Liver (tissue), 9 donors: ENCODE measurements around the gene MVB12A. TPM values are rescaled to one million over a fixed set of nuclear protein-coding genes. Genes with fewer than 3 reads are reported as not detected.

Experiments
- DNase-seq: peaks from one replicate; pipeline ENCODE4 v3.0.0-alpha.2; 2017; ENCODE audit warnings: low spot score
- H3K27ac ChIP-seq, 2 donors: one replicate each; pipeline ENCODE4 v1.7.0; 2013; ENCODE audit warnings: inconsistent platforms in 2 of 2, low read length in 2 of 2, control low read depth in 1 of 2, low read depth in 1 of 2, mild to moderate bottlenecking in 1 of 2
- H3K27me3 ChIP-seq, 4 donors: one replicate each; pipeline versions ENCODE4 v1.6.1 to v1.7.0; 2013; ENCODE audit warnings: low read length in 3 of 4, inconsistent platforms in 1 of 4, mild to moderate bottlenecking in 1 of 4, moderate library complexity in 1 of 4; ENCODE audit not compliant: control insufficient read depth in 4 of 4, insufficient read depth in 4 of 4
- H3K36me3 ChIP-seq, 4 donors: one replicate each; pipeline versions ENCODE4 v1.6.1 to v1.7.0; 2013; ENCODE audit warnings: low read length in 3 of 4, mild to moderate bottlenecking in 3 of 4, low read depth in 1 of 4, moderate library complexity in 1 of 4; ENCODE audit not compliant: control insufficient read depth in 4 of 4, insufficient read depth in 3 of 4
- H3K4me1 ChIP-seq, 4 donors: one replicate each; pipeline versions ENCODE4 v1.6.1 to v1.7.0; 2013; ENCODE audit warnings: low read length in 3 of 4, mild to moderate bottlenecking in 3 of 4, moderate library complexity in 1 of 4; ENCODE audit not compliant: control insufficient read depth in 4 of 4, insufficient read depth in 4 of 4
- H3K4me3 ChIP-seq, 3 donors: one replicate each; pipeline versions ENCODE4 v1.6.1 to v1.7.0; 2013; ENCODE audit warnings: low read length in 3 of 3, control low read depth in 1 of 3, low read depth in 1 of 3, mild to moderate bottlenecking in 1 of 3
- H3K9ac ChIP-seq, 2 donors: one replicate each; pipeline ENCODE4 v1.7.0; 2013; ENCODE audit warnings: low read length in 2 of 2, mild to moderate bottlenecking in 2 of 2, moderate library complexity in 2 of 2, control low read depth in 1 of 2, low read depth in 1 of 2
- H3K9me3 ChIP-seq, 4 donors: one replicate each; pipeline versions ENCODE4 v1.6.1 to v1.7.0; 2013; ENCODE audit warnings: low read length in 3 of 4; ENCODE audit not compliant: control insufficient read depth in 4 of 4
- CTCF ChIP-seq: fragments of 150-350 bp; IDR thresholded peaks from 2 replicates; pipeline ENCODE4 v1.5.1; 2017; ENCODE audit warnings: improper control_type of control experiment, low read depth, low read length; ENCODE audit not compliant: missing input control
- EGR1 ChIP-seq, 2 donors: IDR thresholded peaks; 2 replicates each; pipeline ENCODE4 v1.6.1; 2016 to 2018; ENCODE audit warnings: antibody characterized with exemption in 2 of 2, low read depth in 2 of 2
- FOXA1 ChIP-seq: IDR thresholded peaks from 2 replicates; pipeline ENCODE4 v1.6.1; 2016; ENCODE audit warnings: antibody characterized with exemption
- FOXA2 ChIP-seq: IDR thresholded peaks from 2 replicates; pipeline ENCODE4 v1.6.1; 2016; ENCODE audit warnings: antibody characterized with exemption
- GABPA ChIP-seq, 2 donors: IDR thresholded peaks in 1 of 2; conservative IDR thresholded peaks in 1 of 2; 2 replicates each; pipeline ENCODE4 v1.6.1; 2016; ENCODE audit warnings: antibody characterized with exemption in 2 of 2, mild to moderate bottlenecking in 1 of 2, moderate library complexity in 1 of 2
- HNF4A ChIP-seq, 2 donors: conservative IDR thresholded peaks; 2 replicates each; pipeline ENCODE4 v1.6.1; 2016; ENCODE audit warnings: antibody characterized with exemption in 2 of 2, mild to moderate bottlenecking in 2 of 2
- HNF4G ChIP-seq: IDR thresholded peaks from 2 replicates; pipeline ENCODE4 v1.6.1; 2016; ENCODE audit warnings: antibody characterized with exemption
- JUND ChIP-seq, 2 donors: IDR thresholded peaks; 2 replicates each; pipeline ENCODE4 v1.6.1; 2016; ENCODE audit warnings: antibody characterized with exemption in 2 of 2
- NR2F2 ChIP-seq: IDR thresholded peaks from 2 replicates; pipeline ENCODE4 v1.6.1; 2016; ENCODE audit warnings: antibody characterized with exemption
- RAD21 ChIP-seq, 2 donors: IDR thresholded peaks; 2 replicates each; pipeline ENCODE4 v1.6.1; 2016; ENCODE audit warnings: antibody characterized with exemption in 2 of 2, mild to moderate bottlenecking in 2 of 2
- REST ChIP-seq: IDR thresholded peaks from 2 replicates; pipeline ENCODE4 v1.6.1; 2016; ENCODE audit warnings: antibody characterized with exemption, mild to moderate bottlenecking
- RXRA ChIP-seq, 2 donors: IDR thresholded peaks; 2 replicates each; pipeline ENCODE4 v1.6.1; 2017 to 2018; ENCODE audit warnings: antibody characterized with exemption in 2 of 2, mild to moderate bottlenecking in 1 of 2
- SP1 ChIP-seq: IDR thresholded peaks from 2 replicates; pipeline ENCODE4 v1.6.1; 2018; ENCODE audit warnings: antibody characterized with exemption, mild to moderate bottlenecking
- TAF1 ChIP-seq: conservative IDR thresholded peaks from 2 replicates; pipeline ENCODE4 v1.6.1; 2016; ENCODE audit warnings: antibody characterized with exemption, mild to moderate bottlenecking
- WGBS: extraction: QIAGEN DNeasy Blood & Tissue Kit; methylation state at CpG from one replicate; pipeline ENCODE4 v1.1.7; 2013; 5-methylcytosine and 5-hydroxymethylcytosine counted together
- polyA plus RNA-seq, 2 donors: library from polyadenylated mRNA; stranded (reverse) in 1 of 2; unstranded in 1 of 2; fragments of 200-250 nt in 1 of 2; fragments of >200 nt in 1 of 2; fragmentation: Nextera tagmentation in 1 of 2; extraction: Ambion mirVana in 1 of 2; gene quantifications; one replicate each; pipeline versions ENCODE4 v1.2.1 to v1.2.3, GENCODE V29; 2013 to 2015
- total RNA-seq, 2 donors: library from RNA; depleted of rRNA; stranded (reverse); fragments of >200 nt; gene quantifications; one replicate each; pipeline ENCODE4 v1.2.3, GENCODE V29; 2014
- TF ChIP-seq, protein P1 (sequence below): IDR thresholded peaks from 2 replicates; pipeline ENCODE4 v1.6.1; 2016; ENCODE audit warnings: antibody characterized with exemption
- TF ChIP-seq, protein P2 (sequence below): IDR thresholded peaks from 2 replicates; pipeline ENCODE4 v1.6.1; 2016; ENCODE audit warnings: antibody characterized with exemption
- donor health status: healthy.
- donor health status: healthy.
- donor health status: healthy.
- donor health status: healthy.
- donor health status: healthy.

Gene MVB12A
- total and polyA plus RNA-seq, 4 donors = 9.8 to 22.8 (median 15.8) TPM

DNA sequence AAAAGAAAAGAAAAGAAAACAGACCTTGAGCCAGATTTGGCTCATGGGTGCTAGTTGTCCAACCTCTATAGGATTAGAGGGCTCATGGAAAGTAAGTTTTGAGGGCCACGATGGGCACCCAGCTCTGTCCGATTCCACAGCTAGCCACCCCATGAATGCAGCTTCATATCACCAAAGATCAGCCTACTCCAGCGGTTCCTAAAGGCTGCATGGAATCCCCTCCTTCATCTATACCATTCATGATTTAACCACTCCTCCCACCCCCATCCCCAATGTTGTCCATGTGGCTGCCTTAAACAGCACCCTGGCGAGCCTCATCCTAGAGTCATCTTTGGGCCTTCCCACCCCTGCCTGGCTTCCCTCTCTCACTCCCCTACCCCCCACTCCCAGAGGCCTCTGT is 2.1 kb downstream of the MVB12A start:
- Histone ChIP-seq H3K36me3 (peaks cover 0 to 2% (median 0%) of the 10 kb centered on the region in 4 donors), H3K9me3 (no peaks in the 10 kb centered on the region), H3K27me3 (no peaks in the 10 kb centered on the region), H3K4me3 (no peak overlapping the region), H3K27ac (no peak overlapping the region), H3K4me1 (peaks cover 0 to 13% (median 8%) of the 10 kb centered on the region in 4 donors), H3K9ac (no peak overlapping the region)
- 98% methylated on average over 4 of the region's 4 CpGs for WGBS
- TF ChIP-seq HNF4A (conservative IDR thresholded peaks at IDR 0.05) (no peak), FOXA1 (no peak), CTCF (no peak), FOXA2 (no peak), GABPA (IDR thresholded peaks at IDR 0.05 in 1 of 2, conservative IDR thresholded peaks at IDR 0.05 in 1 of 2) (no peak), EGR1 (IDR thresholded peaks at IDR 0.05; ENCODE audit: low read depth in 2 of 2) (no peak), NR2F2 (no peak), RXRA (IDR thresholded peaks at IDR 0.05) (no peak), HNF4G (no peak), SP1 (no peak), RAD21 (IDR thresholded peaks at IDR 0.05) (no peak), REST (no peak), JUND (IDR thresholded peaks at IDR 0.05) (no peak), TAF1 (no peak)
- no peak for DNase-seq

- no peaks in the 10 kb centered on the region for H3K9me3 ChIP-seq
- peaks cover 0 to 13% (median 8%) of the 10 kb centered on the region in 4 donors for H3K4me1 ChIP-seq
- no peak for DNase-seq
- no peak overlapping the region for H3K9ac ChIP-seq
- H3K27ac ChIP-seq = no peak overlapping the region
- H3K27me3 ChIP-seq = no peaks in the 10 kb centered on the region
- H3K36me3 ChIP-seq = peaks cover 0 to 2% (median 0%) of the 10 kb centered on the region in 4 donors
- H3K4me3 ChIP-seq = no peak overlapping the region
- TF ChIP-seq RXRA (IDR thresholded peaks at IDR 0.05) = no peak
- no peak for TF ChIP-seq NR2F2
- TF ChIP-seq FOXA2 = no peak
- no peak for TF ChIP-seq FOXA1
- no peak for TF ChIP-seq EGR1 (IDR thresholded peaks at IDR 0.05; ENCODE audit: low read depth in 2 of 2)
- TF ChIP-seq, protein P1, sequence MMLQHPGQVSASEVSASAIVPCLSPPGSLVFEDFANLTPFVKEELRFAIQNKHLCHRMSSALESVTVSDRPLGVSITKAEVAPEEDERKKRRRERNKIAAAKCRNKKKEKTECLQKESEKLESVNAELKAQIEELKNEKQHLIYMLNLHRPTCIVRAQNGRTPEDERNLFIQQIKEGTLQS = no peak
- TF ChIP-seq, protein P2, sequence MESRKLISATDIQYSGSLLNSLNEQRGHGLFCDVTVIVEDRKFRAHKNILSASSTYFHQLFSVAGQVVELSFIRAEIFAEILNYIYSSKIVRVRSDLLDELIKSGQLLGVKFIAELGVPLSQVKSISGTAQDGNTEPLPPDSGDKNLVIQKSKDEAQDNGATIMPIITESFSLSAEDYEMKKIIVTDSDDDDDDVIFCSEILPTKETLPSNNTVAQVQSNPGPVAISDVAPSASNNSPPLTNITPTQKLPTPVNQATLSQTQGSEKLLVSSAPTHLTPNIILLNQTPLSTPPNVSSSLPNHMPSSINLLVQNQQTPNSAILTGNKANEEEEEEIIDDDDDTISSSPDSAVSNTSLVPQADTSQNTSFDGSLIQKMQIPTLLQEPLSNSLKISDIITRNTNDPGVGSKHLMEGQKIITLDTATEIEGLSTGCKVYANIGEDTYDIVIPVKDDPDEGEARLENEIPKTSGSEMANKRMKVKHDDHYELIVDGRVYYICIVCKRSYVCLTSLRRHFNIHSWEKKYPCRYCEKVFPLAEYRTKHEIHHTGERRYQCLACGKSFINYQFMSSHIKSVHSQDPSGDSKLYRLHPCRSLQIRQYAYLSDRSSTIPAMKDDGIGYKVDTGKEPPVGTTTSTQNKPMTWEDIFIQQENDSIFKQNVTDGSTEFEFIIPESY = no peak
- TF ChIP-seq HNF4A (conservative IDR thresholded peaks at IDR 0.05) = no peak
- WGBS = 95% methylated on average over 20 of the region's 20 CpGs
Observed at GRCh38 chr19:17423429-17424208, 3.8 kb downstream of the MVB12A start.
